HG02885 (cell line): Measurements from ENCODE around the gene EYS.

ENCODE experiments used
- ATAC-seq: cut with Tn5 transposase; IDR thresholded peaks from one replicate; pipeline ENCODE4 v1.9.1; 2021; ENCODE audit warnings: mild to moderate bottlenecking; ENCODE audit not compliant: unreplicated experiment, poor library complexity

EYS gene

GRCh38 chr6:63689421-63689820 is 2017.6 kb downstream of the EYS start:
- no peak for ATAC-seq

GRCh38 chr6:63685446-63686379 is 2021.3 kb downstream of the EYS start:
- ATAC-seq = peak; percentile 92

- ATAC-seq = peak; percentile 36
Measured at GRCh38 chr6:63683071-63683603, 2023.9 kb downstream of the EYS start.

GRCh38 chr6:63677282-63677681 is 2029.7 kb downstream of the EYS start:
- no peak for ATAC-seq

GRCh38 chr6:63676412-63677114 is 2030.5 kb downstream of the EYS start:
- ATAC-seq = no peak

- no peak for ATAC-seq
Measured at GRCh38 chr6:63675138-63675537, 2031.9 kb downstream of the EYS start.

- ATAC-seq = no peak
Measured at GRCh38 chr6:63674635-63675034, 2032.4 kb downstream of the EYS start.

- no peak for ATAC-seq
Measured at GRCh38 chr6:63673692-63674091, 2033.3 kb downstream of the EYS start.

GRCh38 chr6:63672582-63673129 is 2034.4 kb downstream of the EYS start:
- peak; percentile 63 for ATAC-seq

- ATAC-seq = no peak
Measured at GRCh38 chr6:63671098-63671754, 2035.8 kb downstream of the EYS start.
